Measurements from ENCODE around the gene LTO1. TPM values are rescaled to one million over a fixed set of nuclear protein-coding genes. Genes with fewer than 3 reads are reported as not detected.

The LTO1 gene
- total RNA-seq, 1 experiment from 2014 or later, result 36.7 TPM

DNA sequence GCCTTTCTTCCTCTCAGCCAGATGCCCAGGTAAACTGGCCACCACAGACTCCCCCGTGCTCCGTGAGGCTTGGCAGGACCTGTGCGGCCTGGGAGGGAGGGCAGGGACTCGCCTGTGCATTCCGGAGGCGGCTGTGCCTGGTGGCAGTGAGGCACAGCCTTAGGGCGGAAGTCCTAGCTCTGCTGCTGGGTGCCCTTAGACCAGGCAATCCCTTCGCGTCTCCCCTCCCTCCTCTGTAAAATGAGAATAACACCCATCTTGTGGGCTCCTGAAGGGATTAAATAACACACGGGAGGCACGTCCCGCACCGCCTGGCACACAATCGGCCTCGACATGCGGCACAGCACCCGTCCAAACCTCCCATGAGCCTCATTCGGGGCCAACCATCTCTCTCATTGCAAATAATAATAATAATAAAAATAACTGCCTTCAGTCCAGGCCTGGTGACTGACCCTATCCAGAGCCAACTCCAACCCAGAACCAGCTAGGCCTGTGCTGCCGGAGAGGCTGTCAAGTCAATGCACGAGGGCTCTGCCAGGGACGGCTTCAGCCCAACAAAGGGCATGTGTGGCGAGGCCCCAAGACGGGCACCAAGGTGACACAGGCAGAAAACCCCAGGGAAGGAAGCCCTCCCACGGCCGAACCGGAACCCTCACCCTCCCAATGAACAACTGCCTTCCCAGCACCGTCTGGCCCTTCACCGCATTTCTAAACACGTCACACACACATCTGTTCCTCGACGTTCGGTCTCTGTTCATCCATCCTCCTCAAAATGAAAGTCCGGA lies 8.2 kb downstream of the LTO1 start:
- BruUV-seq (replicated peaks), result no TSS peak

DNA sequence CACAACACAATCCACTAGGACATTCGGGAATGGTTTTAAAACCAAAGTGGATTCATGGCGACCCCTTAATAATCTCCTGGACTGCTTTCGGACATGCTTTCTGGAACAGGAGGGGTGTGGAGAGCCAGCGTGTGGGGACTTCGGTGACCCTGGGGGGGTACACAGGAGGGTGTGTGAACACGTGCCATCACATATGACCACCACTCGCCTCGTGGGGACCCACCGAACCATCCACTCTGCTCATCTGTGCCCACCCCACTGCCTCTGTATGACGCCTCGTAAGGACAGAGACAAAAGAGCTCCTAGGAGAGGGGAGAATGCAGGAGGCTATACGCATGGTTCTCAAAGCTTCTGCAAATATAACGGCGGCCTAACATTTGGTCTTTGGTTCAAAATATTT lies 8.9 kb downstream of the LTO1 start:
- H3K4me1 Mint-ChIP-seq (ENCODE audit: low read depth, unreplicated experiment), result peaks cover 10% of the 10 kb centered on the region
- TF ChIP-seq, protein P1, sequence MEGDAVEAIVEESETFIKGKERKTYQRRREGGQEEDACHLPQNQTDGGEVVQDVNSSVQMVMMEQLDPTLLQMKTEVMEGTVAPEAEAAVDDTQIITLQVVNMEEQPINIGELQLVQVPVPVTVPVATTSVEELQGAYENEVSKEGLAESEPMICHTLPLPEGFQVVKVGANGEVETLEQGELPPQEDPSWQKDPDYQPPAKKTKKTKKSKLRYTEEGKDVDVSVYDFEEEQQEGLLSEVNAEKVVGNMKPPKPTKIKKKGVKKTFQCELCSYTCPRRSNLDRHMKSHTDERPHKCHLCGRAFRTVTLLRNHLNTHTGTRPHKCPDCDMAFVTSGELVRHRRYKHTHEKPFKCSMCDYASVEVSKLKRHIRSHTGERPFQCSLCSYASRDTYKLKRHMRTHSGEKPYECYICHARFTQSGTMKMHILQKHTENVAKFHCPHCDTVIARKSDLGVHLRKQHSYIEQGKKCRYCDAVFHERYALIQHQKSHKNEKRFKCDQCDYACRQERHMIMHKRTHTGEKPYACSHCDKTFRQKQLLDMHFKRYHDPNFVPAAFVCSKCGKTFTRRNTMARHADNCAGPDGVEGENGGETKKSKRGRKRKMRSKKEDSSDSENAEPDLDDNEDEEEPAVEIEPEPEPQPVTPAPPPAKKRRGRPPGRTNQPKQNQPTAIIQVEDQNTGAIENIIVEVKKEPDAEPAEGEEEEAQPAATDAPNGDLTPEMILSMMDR (IDR thresholded peaks at IDR 0.05; ENCODE audit: unreplicated experiment), result no peak
- no peak for DNase-seq
- H3K27me3 Mint-ChIP-seq (ENCODE audit: unreplicated experiment), result no peaks in the 10 kb centered on the region
- no peak overlapping the region for H3K27ac Mint-ChIP-seq (ENCODE audit: unreplicated experiment)
- no peaks in the 10 kb centered on the region for H3K9me3 Mint-ChIP-seq (ENCODE audit: low read depth, unreplicated experiment)
- H3K36me3 Mint-ChIP-seq (ENCODE audit: insufficient read depth, unreplicated experiment), result peaks cover 53% of the 10 kb centered on the region
- no TSS peak for BruUV-seq (replicated peaks)
- no peak overlapping the region for H3K4me3 Mint-ChIP-seq (ENCODE audit: low read depth, unreplicated experiment)
- CTCF ChIA-PET, result no interaction called here
- intact Hi-C loops (cut with micrococcal nuclease; ENCODE audit: unreplicated experiment), result no loop called here

More for the DNA sequence above, 8.2 kb downstream of the LTO1 start:
- no peak overlapping the region for H3K27ac Mint-ChIP-seq (ENCODE audit: unreplicated experiment)
- no peaks in the 10 kb centered on the region for H3K9me3 Mint-ChIP-seq (ENCODE audit: low read depth, unreplicated experiment)
- peaks cover 53% of the 10 kb centered on the region for H3K36me3 Mint-ChIP-seq (ENCODE audit: insufficient read depth, unreplicated experiment)
- CTCF ChIA-PET, result no interaction called here
- no peak overlapping the region for H3K4me3 Mint-ChIP-seq (ENCODE audit: low read depth, unreplicated experiment)
- no peaks in the 10 kb centered on the region for H3K27me3 Mint-ChIP-seq (ENCODE audit: unreplicated experiment)
- intact Hi-C loops (cut with micrococcal nuclease; ENCODE audit: unreplicated experiment), result no loop called here
- H3K4me1 Mint-ChIP-seq (ENCODE audit: low read depth, unreplicated experiment), result peaks cover 10% of the 10 kb centered on the region
- DNase-seq, result no peak
- TF ChIP-seq, protein P1 (IDR thresholded peaks at IDR 0.05; ENCODE audit: unreplicated experiment), result no peak

DNA sequence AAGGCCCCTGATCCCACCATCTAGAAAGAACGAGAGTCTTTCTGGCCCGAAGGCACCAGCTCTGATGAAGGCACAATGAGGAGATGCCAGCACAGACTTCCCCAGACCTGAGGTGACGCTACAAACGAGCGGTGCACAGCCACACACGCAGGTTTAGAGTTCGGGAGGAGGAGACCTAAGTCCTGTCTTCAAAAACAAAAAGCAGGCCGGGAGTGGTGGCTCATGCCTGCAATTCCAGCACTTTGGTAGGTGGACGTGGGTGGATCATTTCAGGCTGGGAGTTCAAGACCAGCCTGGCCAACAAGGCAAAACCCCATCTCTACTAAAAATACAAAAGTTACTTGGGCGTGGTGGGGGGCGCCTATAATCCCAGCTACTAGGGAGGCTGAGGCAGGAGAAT lies 9.5 kb downstream of the LTO1 start:
- H3K36me3 Mint-ChIP-seq (ENCODE audit: insufficient read depth, unreplicated experiment), result peaks cover 52% of the 10 kb centered on the region
- BruUV-seq (replicated peaks), result no TSS peak
- no peak overlapping the region for H3K4me3 Mint-ChIP-seq (ENCODE audit: low read depth, unreplicated experiment)
- H3K9me3 Mint-ChIP-seq (ENCODE audit: low read depth, unreplicated experiment), result no peaks in the 10 kb centered on the region
- no peak overlapping the region for H3K27ac Mint-ChIP-seq (ENCODE audit: unreplicated experiment)
- TF ChIP-seq, protein P1 (IDR thresholded peaks at IDR 0.05; ENCODE audit: unreplicated experiment), result no peak
- no peaks in the 10 kb centered on the region for H3K27me3 Mint-ChIP-seq (ENCODE audit: unreplicated experiment)
- peaks cover 10% of the 10 kb centered on the region for H3K4me1 Mint-ChIP-seq (ENCODE audit: low read depth, unreplicated experiment)
- no peak for DNase-seq
- CTCF ChIA-PET, result no interaction called here
- intact Hi-C loops (cut with micrococcal nuclease; ENCODE audit: unreplicated experiment), result no loop called here

DNA sequence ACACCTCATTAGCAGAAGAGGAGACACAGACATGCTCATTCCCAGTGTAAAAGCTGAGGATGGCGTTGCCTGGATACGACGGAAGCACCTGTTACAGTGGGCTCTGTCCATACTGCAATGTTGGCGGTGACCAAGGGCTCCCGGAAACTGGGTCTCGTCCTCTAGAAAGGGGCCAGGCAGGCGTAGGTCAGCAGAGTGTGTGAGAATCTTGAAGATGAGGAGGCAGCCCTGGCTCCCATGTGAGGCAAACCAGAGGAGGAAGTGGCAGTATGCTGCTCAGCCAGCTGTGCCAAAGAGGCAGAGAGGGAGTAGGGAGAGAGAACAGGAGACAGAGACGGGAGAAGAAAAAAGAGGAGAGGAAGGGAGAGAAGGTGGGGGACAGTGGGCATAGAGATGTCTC lies 10.3 kb downstream of the LTO1 start:
- H3K27me3 Mint-ChIP-seq (ENCODE audit: unreplicated experiment), result no peaks in the 10 kb centered on the region
- TF ChIP-seq, protein P1 (IDR thresholded peaks at IDR 0.05; ENCODE audit: unreplicated experiment), result no peak
- intact Hi-C loops (cut with micrococcal nuclease; ENCODE audit: unreplicated experiment), result no loop called here
- BruUV-seq (replicated peaks), result no TSS peak
- no peak for DNase-seq
- H3K9me3 Mint-ChIP-seq (ENCODE audit: low read depth, unreplicated experiment), result no peaks in the 10 kb centered on the region
- H3K4me1 Mint-ChIP-seq (ENCODE audit: low read depth, unreplicated experiment), result peaks cover 2% of the 10 kb centered on the region
- H3K4me3 Mint-ChIP-seq (ENCODE audit: low read depth, unreplicated experiment), result no peak overlapping the region
- CTCF ChIA-PET, result no interaction called here
- H3K36me3 Mint-ChIP-seq (ENCODE audit: insufficient read depth, unreplicated experiment), result peaks cover 44% of the 10 kb centered on the region
- no peak overlapping the region for H3K27ac Mint-ChIP-seq (ENCODE audit: unreplicated experiment)
